GM18951 (cell line): Measurements from ENCODE around the gene FARP2.

Experiments used
- POLR2A ChIP-seq: IDR thresholded peaks from 4 replicates; pipeline ENCODE4 v1.6.1; 2011; ENCODE audit warnings: mild to moderate bottlenecking; ENCODE audit not compliant: insufficient read length, insufficient read depth; ENCODE audit errors: extremely low read depth
- in situ Hi-C: fragments of 300-500 bp; cut with MboI; formaldehyde crosslinking; loops from one replicate; pipeline ENCODE4 v1.12.0; 2022; ENCODE audit warnings: low sequenced_read_pairs, mixed read lengths, inconsistent platforms; ENCODE audit not compliant: unreplicated experiment

The FARP2 gene

GRCh38 chr2:241339839-241340630 lies 16.1 kb upstream of the FARP2 start:
- no peak for TF ChIP-seq POLR2A
- in situ Hi-C loops: no loop called here

GRCh38 chr2:241340631-241341163 lies 15.4 kb upstream of the FARP2 start:
- in situ Hi-C loops: no loop called here
- TF ChIP-seq POLR2A: no peak

- in situ Hi-C loops: no loop called here
- no peak for TF ChIP-seq POLR2A
These were observed 11.0 kb upstream of the FARP2 start for GRCh38 chr2:241344925-241345651.

GRCh38 chr2:241349941-241350340 lies 6.1 kb upstream of the FARP2 start:
- no peak for TF ChIP-seq POLR2A
- in situ Hi-C loops: no loop called here

GRCh38 chr2:241350530-241350877 lies 5.6 kb upstream of the FARP2 start:
- in situ Hi-C loops: no loop called here

GRCh38 chr2:241350878-241351639 lies 5.0 kb upstream of the FARP2 start:
- TF ChIP-seq POLR2A: no peak
- in situ Hi-C loops: no loop called here

More at GRCh38 chr2:241350530-241350877, 5.6 kb upstream of the FARP2 start:
- TF ChIP-seq POLR2A: no peak

GRCh38 chr2:241351640-241352031 lies 4.4 kb upstream of the FARP2 start:
- in situ Hi-C loops: no loop called here
- TF ChIP-seq POLR2A: no peak

GRCh38 chr2:241352227-241352626 lies 3.9 kb upstream of the FARP2 start:
- in situ Hi-C loops: no loop called here

GRCh38 chr2:241354668-241355658 lies 1.1 kb upstream of the FARP2 start:
- no peak for TF ChIP-seq POLR2A
- in situ Hi-C loops: no loop called here

More at GRCh38 chr2:241352227-241352626, 3.9 kb upstream of the FARP2 start:
- no peak for TF ChIP-seq POLR2A

- in situ Hi-C loops: no loop called here
- TF ChIP-seq POLR2A: no peak
These were observed 781 bp downstream of the FARP2 start for GRCh38 chr2:241356871-241357260.

- in situ Hi-C loops: no loop called here
- no peak for TF ChIP-seq POLR2A
These were observed 1.4 kb downstream of the FARP2 start for GRCh38 chr2:241357531-241357930.

- in situ Hi-C loops: no loop called here
- no peak for TF ChIP-seq POLR2A
These were observed 2.4 kb downstream of the FARP2 start for GRCh38 chr2:241358470-241358869.
